ENCODE data around the gene PLEKHA1. TPM values are rescaled to one million over a fixed set of nuclear protein-coding genes. Genes with fewer than 3 reads are reported as not detected.

PLEKHA1 gene
- total RNA-seq, 4 donors from 2014 or later: 19.2 to 52.2 (median 35.0) TPM

- H3K4me1 ChIP-seq: peaks cover 0 to 5% (median 0%) of the 10 kb centered on the region in 4 donors
- H3K27ac ChIP-seq: no peak overlapping the region
- TF ChIP-seq POLR2A (IDR thresholded peaks at IDR 0.05) (no peak), EP300 (IDR thresholded peaks at IDR 0.05) (no peak), CTCF (IDR thresholded peaks at IDR 0.05) (no peak)
- H3K27me3 ChIP-seq: no peaks in the 10 kb centered on the region
- H3K9me3 ChIP-seq: no peaks in the 10 kb centered on the region
- H3K36me3 ChIP-seq: peaks cover 0 to 48% (median 0%) of the 10 kb centered on the region in 3 donors
- 86 to 93% methylated on average over 6 of the region's 6 CpGs for WGBS, 2 donors
- no peak for DNase-seq (ENCODE audit: low spot score in 2 of 2)
- H3K4me3 ChIP-seq: no peak overlapping the region
Measured at GRCh38 chr10:122426829-122427228, 52.3 kb downstream of the PLEKHA1 start.

- DNase-seq (ENCODE audit: low spot score in 2 of 2): no peak
- 73 to 77% methylated on average over 2 of the region's 2 CpGs for WGBS, 2 donors
- Histone ChIP-seq H3K36me3 (peaks cover 0 to 49% (median 0%) of the 10 kb centered on the region in 3 donors), H3K9me3 (no peaks in the 10 kb centered on the region), H3K27me3 (no peaks in the 10 kb centered on the region), H3K4me1 (peaks cover 0 to 4% (median 0%) of the 10 kb centered on the region in 4 donors), H3K27ac (no peak overlapping the region), H3K4me3 (no peak overlapping the region)
- no peak for TF ChIP-seq CTCF (IDR thresholded peaks at IDR 0.05)
- no peak for TF ChIP-seq EP300 (IDR thresholded peaks at IDR 0.05)
- TF ChIP-seq POLR2A (IDR thresholded peaks at IDR 0.05): no peak
Measured at GRCh38 chr10:122427280-122427679, 52.8 kb downstream of the PLEKHA1 start.

- Histone ChIP-seq H3K9me3 (peaks cover 0 to 10% (median 0%) of the 10 kb centered on the region in 4 donors), H3K36me3 (peaks cover 0 to 36% (median 0%) of the 10 kb centered on the region in 3 donors), H3K4me1 (no peaks in the 10 kb centered on the region), H3K27me3 (no peaks in the 10 kb centered on the region), H3K27ac (no peak overlapping the region), H3K4me3 (no peak overlapping the region)
- DNase-seq (ENCODE audit: low spot score in 2 of 2): peak in 1 of 2 donors; percentile 20
- 30 to 31% methylated on average over 3 of the region's 3 CpGs for WGBS, 2 donors
- TF ChIP-seq CTCF (IDR thresholded peaks at IDR 0.05) (peak; percentile 36 to 81 (median 59)), EP300 (IDR thresholded peaks at IDR 0.05) (no peak)
Measured at GRCh38 chr10:122435212-122435827, 60.8 kb downstream of the PLEKHA1 start.

GRCh38 chr10:122441961-122442360, 67.5 kb downstream of the PLEKHA1 start:
- no peak for DNase-seq (ENCODE audit: low spot score in 2 of 2)
- H3K27ac ChIP-seq: no peak overlapping the region
- 63 to 70% methylated on average over 7 of the region's 7 CpGs for WGBS, 2 donors
- H3K4me3 ChIP-seq: no peak overlapping the region
- TF ChIP-seq POLR2A (IDR thresholded peaks at IDR 0.05): no peak
- no peak for TF ChIP-seq CTCF (IDR thresholded peaks at IDR 0.05)
- TF ChIP-seq EP300 (IDR thresholded peaks at IDR 0.05): no peak
- H3K36me3 ChIP-seq: peaks cover 0 to 11% (median 0%) of the 10 kb centered on the region in 3 donors
- peaks cover 0 to 10% (median 0%) of the 10 kb centered on the region in 4 donors for H3K9me3 ChIP-seq
- H3K27me3 ChIP-seq: no peaks in the 10 kb centered on the region
- H3K4me1 ChIP-seq: peaks cover 0 to 2% (median 0%) of the 10 kb centered on the region in 4 donors

GRCh38 chr10:122445469-122445868, 71.0 kb downstream of the PLEKHA1 start:
- Histone ChIP-seq H3K27ac (no peak overlapping the region), H3K27me3 (no peaks in the 10 kb centered on the region), H3K36me3 (no peaks in the 10 kb centered on the region), H3K4me3 (no peak overlapping the region), H3K4me1 (peaks cover 0 to 5% (median 0%) of the 10 kb centered on the region in 4 donors), H3K9me3 (no peaks in the 10 kb centered on the region)
- TF ChIP-seq POLR2A (IDR thresholded peaks at IDR 0.05) (no peak), CTCF (IDR thresholded peaks at IDR 0.05) (no peak), EP300 (IDR thresholded peaks at IDR 0.05) (no peak)
- 81 to 96% methylated on average over 1 of the region's 1 CpG for WGBS, 2 donors
- no peak for DNase-seq (ENCODE audit: low spot score in 2 of 2)

All from tibial nerve (tissue), 4 donors.